ENCODE data around the gene C9orf153.

C9orf153 gene

DNA sequence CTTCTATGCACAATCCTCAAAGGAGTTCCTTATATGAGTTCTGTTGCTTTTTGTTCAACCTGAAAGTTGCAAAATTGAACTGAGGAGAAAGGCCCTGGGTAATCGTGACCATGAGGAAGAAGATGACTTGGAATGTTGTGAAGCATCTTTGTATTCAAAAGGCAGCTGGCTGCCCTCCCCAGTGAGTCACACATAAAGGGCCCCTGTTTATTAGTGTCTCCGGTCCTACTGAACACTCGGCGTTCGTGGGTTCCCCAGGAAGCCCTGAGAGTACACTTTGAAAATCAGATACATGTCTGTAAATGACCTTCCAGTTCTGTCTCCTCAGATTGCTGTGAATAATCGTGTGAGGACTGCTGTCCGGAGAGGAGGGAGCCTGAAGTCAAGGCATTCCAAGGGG, 73.6 kb downstream of the C9orf153 start:
- DNase-seq, result no peak

DNA sequence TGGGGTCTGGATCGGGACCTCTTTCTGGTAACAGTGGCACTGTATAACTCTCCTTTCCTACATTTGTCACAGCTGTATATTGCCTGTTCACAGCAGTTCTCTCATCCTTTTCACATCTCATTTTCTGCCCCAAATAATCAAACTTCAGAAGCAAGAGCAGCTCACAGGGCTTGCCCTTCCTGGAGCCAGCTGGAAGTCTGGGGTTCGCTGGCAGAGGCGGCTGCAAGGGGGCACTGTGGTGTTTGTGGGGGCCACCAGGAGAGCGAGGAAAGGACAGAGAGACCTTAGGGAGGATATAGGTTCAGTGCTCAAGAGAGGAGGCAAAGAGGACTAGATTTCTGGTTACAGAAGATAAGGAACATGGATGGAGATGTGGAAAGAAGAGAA, 75.3 kb downstream of the C9orf153 start:
- DNase-seq, result no peak

DNA sequence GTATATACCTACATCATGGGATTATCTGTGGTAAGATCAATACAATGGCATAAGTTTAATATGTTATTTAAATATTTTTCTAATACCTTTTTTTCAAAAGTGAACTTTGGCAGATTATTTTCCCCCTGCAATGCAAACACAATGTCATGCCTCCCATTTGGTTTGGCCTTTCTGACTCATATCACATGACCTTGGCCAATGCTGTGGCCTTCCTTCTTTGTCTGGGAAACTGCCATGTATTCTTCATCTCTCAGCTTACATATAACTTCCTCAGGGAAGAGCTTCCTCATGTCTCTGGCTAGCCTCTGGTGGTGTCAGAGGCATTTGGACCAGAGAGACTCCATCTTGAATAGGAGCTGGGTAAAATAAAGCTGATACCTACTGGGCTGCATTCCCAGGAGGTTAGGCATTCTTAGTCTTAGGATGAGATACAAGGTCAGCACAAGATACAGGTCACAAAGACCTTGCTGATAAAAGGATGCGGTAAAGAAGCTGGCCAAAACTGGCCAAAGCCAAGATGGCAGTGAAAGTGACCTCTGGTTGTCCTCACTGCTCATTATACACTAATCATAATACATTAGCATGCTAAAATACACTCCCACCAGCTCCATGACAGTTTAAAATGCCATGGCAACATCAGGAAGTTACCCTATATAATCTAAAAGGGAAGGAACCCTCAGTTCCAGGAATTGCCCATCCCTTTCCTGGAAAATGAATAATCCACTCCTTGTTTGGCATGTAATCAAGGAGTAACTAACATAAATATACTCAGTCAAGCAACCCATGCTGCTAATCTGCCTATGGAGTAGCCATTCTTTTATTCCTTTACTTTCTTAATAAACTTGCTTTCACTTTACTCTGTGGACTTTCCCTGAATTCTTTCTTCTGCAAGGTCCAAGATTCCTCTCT, 76.0 kb downstream of the C9orf153 start:
- DNase-seq, result no peak

DNA sequence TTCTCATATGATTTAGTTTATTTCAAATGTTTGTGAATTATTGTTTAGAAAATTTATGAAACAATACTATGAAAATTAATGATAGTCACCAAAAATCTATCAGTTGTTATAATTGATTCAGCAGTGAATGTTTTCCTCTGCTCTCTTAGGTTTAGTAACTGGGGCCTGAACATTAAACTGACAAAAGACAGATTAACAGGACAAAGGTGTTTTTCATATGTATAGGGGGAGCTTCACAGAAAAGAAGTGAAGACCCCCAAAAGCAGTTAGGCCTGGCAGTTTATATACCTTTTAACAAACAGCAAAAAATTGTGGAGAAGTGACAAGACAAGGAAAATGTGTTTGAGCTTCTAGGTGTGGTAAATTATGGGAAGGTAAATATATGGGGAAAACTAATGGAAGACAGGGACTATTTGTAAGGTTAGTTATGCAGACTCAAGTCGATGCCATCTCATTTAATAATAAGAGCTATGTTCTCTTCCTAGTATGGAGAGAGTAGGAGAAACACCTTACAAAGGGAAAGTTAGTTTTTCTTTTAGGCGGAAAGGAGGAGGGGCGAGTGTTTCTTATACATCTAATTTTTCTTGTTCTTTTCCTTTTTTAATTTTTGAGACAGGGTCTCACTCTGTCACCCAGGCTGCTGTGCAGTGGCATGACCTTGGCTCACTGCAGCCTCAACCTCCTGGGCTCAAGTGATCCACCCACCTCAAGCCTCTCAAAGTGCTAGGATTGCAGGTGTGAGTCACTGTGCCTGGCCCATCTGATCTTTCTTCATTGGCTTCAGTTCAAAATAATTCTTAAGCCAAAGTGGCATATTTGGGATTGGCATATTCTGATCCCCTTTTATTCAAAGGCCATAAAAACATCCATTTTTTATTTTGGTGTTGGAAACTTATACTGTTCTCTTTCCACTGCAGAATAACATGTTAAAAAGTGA, 77.8 kb downstream of the C9orf153 start:
- DNase-seq, result no peak

DNA sequence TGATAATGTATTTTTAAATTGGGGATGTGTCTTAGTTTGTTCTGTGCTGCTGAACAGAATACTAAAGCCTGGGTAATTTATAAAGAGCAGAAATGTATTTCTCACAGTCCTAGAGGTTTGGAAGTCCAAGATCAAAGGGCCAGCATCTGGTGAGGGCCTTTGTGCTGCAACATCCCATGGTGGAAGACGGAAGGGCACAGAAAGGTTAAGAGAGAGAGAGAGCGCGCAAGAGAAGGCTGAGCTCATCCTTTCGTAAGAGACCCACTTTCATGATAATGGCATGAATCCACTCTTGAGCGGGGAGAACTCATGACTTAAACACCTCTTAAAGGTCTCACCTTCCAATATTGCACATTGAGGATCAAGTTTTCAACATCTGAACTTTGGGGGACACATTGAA, 81.0 kb downstream of the C9orf153 start:
- DNase-seq, result no peak

DNA sequence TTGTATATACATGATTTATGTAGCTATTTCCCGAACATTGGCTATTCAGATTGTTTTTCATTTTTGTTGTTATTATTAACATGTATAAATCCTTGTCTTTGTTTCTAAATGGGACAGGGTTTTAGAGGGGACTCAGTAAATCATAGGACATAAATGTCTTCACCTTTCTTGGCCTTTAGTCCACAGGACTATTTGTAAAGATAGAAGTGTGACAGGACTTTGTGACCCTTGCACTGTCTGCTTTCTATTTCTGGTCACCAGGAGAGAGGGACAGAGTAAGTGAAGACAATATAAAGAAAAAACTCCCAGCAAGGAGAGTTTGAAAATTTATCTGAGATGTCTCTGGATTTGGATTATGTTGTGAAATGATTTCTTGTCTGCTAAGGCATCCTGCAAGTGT, 81.5 kb downstream of the C9orf153 start:
- no peak for DNase-seq

DNA sequence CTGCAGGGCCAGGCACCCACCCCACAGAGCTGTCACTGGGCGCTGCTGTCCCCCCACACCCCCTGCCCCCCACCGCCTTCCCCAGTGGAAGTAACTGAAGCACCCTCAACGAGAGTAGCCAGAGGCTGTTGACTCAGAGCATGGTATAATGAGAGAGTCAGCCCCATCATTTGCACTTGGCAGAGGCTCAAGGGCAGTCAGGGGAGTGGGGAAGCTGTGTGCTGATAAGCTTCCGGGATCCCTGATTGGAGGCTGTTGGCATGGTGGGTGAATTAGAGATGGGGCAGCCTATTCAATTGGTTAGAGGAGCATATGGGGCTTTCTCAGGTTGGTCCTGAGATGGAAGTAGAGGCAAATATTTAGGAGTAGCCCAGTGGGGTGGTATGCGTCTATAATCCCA, 83.0 kb downstream of the C9orf153 start:
- no peak for DNase-seq

DNA sequence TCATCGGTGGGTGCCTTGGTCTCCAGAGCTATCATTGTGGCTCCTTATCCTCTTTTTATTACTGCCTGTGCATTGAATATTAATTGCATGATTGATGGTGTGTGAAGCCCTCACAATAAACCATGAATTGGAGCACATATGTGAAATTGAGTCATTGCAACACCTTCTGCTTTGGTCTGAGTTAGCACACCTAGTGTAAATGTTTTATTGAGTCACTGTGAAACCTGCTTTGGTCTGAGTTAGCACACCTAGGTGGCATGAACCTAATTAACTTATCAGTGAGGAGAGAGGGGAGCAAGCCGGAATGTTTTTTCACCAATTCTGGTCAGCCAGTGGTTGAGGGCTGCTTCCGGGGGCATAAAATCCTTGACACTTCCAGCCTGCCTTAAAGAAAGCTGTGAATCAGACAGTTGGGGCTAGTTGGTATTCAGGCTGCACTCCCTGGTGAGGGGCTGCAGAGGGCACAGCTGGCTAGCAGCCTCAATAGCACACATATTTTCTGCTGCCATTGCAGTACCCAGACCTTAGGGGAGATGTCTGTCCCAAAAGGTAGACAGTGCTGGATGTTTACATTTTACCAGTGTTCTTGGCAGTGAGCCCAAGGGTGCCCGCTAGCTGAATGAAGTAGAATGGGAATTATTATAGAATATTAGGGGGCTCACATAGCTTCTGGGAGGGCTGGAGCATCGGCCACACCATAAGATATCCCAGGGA, 83.6 kb downstream of the C9orf153 start:
- DNase-seq, result no peak

DNA sequence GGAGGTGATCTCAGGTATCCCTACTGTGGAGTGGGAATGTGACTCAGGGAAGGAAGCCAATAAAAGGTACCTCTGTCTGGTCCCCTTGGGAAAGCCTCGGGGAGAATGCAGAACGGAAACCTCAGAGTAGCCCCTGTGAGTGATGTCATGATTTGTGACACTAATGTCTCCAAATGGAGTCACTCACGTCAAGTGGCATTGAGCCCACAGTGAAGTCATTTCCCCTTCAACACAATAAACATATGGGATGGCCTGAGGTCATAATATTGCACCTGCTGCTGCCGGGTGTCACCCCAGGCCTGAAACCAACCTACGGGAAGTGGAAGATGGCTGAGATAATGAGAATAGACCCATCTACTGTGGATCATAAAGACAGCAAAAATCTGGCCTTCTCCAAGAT, 84.2 kb downstream of the C9orf153 start:
- no peak for DNase-seq

Data from SIG-M5 (cell line).